GM21447 (cell line): ENCODE results near the gene C6.
"Not testable (repeated sequence)": the region's sequence is repeated elsewhere in the genome, so short reads cannot be mapped to it uniquely, and the experiment has no call there.

Experiments
- ATAC-seq: cut with Tn5 transposase; IDR thresholded peaks from one replicate; pipeline ENCODE4 v1.9.1; 2021; ENCODE audit not compliant: unreplicated experiment

The C6 gene

DNA sequence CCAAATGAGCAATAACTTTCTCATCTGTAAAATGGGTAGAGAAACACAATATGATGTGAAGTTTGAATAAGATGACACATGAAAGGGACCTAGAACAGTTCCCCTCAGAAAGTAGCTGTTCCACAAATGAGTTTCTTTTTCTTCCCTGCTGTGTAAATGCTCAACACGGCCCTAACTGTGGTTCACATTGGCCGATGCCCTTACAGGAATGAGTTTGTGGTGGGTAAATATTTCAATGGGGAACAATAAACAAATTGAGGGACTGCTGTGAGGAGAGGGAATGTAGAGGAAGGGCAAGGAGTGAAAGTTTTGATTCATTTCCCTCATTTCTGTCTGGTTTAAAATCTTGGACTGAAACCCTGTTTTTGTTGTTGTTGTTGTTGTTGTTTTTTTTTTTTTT is 12.8 kb downstream of the C6 start:
- ATAC-seq: no peak

- no peak for ATAC-seq
These were observed 13.7 kb downstream of the C6 start for GRCh38 chr5:41199660-41200059.

DNA sequence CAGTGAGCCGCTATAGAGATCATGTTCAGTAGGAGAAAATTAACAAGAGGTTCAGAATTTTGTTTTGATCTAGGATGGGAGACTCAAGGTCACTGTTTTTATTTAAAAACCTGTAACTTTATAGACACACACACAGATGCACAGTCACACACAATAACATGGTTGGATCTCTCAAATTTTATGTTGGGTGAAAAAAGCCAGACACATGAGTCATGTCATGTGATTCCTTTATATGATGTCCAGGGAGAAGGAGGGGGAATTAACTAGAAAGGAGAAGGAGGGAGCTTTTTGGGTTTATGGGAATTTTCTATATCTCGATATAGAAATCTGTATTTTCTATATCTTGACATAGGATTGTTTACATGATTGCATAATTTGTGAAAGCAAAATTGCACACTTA is 17.1 kb downstream of the C6 start:
- ATAC-seq: no peak

DNA sequence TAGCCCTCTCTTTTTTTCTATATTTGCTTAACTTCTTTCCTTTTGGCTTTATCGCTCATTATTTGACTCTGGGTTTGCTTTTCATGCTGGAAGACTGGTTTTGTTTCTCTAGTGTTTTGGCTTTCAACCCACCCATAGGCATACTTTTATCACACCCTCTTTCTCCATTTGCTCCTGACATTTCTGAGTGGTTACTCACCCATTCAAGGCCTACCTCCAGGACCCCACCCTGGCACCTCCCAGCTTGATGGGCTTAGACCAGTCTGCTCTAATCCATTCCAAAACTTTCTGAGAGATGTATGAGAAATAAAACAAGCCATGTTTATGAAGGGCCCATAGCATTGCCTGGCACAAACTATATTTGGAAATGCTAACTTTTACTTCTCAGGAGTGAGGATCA is 18.1 kb downstream of the C6 start:
- no peak for ATAC-seq

- ATAC-seq: no peak
These were observed 19.0 kb downstream of the C6 start for GRCh38 chr5:41194339-41194738.

DNA sequence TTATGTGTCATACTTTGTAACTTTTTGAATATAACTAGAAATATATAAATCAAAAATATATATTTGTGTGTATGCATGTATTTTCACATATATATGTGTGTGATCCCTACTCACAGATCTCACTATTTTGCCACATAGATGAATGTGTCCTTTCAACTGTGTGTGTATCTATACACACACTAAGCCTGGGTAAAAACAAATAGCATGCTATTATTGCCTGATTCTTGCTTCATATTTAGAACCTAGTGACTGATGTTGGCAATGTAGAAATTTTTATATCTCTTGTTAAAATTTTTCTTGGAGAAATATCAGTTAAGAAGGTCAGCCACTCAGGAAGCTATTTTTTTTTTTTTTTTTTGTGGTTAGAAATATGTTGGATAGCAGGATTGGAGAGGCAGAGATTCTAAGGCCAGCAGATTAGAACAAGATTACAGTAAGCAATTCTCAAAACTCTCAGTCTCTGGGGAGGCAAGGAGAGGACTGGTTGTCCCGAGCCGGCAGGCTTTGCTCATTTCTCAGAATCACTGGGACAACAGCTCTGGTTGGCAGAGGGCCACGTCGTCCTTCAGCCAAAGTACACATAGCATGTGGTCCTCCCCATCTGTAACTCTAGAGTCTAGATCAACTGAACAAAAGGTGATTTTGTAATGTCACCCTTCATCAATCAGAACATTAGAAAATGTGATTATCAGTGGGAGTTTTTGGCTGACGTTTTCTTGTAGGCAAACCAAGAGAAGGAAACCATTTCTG is 19.7 kb downstream of the C6 start:
- no peak for ATAC-seq

DNA sequence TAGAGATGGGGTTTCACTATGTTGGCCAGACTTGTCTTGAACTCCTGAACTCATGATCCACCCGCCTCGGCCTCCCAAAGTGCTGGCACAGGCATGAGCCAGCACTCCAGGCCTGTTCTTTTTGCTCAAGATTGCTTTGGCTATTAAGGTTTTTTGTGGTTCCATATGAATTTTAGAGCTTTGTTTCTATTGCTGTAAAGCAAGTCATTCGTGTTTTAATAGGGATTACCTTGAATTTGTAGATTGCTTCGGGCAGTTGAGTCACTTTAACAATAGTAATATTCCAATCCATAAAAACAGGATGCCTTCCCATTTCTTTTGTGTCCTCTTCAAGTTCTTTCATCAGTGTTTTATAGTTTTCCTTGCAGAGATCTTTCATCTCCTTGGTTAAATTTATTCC is 22.1 kb downstream of the C6 start:
- ATAC-seq: no peak

DNA sequence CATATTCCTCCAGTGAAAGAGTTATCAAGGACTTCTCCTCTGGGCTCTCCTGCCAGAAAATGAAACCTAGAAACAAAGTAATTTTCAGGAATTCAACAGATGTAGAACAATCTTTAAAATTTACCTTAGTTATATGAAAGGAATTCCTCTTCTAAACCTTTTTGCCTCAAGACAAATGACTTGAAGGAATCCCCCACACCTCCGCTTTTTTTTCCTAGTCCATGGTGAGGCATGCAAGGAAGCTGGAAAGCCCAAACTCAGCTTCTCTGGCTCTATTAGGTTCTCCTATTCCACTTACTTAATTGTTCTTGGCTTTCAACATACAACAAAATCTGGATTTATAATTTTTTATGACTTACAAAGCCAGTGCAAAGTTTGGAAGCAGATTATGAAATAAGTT is 27.2 kb downstream of the C6 start:
- ATAC-seq: no peak

- not testable (repeated sequence) for ATAC-seq
These were observed 30.0 kb downstream of the C6 start for GRCh38 chr5:41183331-41183730.

DNA sequence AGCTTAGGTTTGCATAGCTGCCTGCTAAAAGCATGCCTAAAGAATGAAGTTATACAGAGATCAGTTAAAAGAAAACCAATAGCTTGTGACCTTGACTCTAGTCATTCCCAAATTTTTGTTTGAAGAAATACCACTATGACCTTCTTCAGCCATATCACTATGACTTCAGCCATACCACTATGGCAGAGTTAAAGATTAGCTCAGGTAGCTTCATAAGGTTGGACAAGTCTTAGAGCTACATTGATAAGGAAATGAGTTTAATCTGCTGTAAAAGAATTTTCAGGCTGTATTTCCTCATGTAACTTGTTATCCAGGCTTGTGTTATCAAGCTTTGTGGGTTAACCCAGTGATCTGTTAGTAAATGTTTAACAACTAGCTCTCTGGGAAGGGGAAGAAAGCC is 30.7 kb downstream of the C6 start:
- no peak for ATAC-seq

DNA sequence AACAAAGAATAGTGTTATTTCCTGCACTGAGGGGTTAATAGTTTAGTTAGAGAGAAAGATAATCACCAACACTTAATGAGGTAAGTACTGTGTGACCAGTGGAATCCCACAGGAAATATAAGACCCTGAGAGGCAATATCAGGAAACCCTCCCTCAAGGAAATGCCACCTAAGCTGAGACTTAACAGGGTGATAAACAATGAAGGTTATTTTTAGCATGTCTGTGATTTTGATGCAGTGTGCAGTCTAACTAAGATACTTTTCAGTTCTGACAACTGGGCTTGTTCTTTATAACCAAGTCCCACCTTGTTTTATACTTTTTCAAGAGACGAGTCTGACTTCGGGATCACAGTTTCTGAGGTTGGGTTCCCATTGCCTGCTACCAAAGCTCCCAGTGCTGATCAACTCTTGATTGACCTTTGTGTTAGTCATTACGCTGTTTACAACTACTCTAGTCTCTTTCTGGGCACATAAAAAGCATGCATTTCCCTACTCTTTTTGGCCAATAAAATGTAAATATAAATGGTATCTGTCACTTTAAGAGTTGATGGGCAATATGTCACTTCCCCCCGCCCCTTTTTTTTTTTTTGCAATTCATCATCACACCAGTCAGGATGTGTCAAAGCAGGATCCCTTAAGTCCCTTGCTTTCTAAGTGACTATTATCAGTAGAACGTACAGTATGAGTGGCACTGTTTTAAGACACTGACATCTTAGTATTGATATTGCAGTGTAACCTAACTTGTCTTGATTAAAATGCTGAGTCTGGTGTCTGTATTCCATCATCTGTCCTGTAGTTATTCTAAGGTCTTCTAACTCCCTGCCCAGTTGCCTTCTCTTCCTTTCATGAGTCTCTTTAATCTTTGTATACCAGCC is 31.4 kb downstream of the C6 start:
- ATAC-seq: no peak

DNA sequence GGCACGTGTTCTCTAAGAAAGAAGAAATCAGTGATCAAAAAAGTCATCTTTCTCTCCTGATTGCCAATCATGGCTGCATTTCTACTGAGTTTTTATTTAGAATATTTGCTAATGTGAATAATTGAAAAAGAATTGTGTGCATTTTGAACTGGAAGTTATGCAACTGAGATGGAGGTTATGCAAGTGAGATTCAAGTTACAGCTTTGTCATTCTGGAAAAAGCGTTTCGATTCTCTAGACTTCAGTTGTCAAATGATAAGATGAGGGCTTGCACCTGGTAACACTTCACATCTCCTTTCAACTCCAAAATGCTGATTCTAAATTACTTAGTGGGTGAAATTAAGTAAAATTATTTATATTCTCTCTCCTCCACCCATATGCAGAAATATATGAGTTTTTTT is 36.4 kb downstream of the C6 start:
- no peak for ATAC-seq

GRCh38 chr5:41172012-41172411 is 41.3 kb downstream of the C6 start:
- ATAC-seq: no peak

DNA sequence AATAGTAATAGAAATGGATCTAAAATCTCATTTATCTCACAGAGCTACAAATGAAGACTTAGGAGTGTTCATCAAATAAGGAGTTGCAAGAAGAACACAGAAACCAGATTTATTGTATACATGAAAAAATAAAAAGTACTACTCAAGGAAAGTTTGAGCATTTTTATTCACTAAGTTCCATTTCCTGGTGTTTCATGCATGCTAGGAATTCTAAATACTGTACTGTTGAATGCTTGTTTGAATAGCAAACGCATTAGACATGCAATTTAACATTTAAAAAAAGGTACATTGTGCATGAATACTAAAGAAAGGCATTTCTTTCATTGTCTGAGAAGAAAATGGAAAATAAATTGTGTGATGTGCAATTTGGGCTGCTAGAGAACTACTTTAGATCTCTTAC is 52.1 kb downstream of the C6 start:
- ATAC-seq: no peak

DNA sequence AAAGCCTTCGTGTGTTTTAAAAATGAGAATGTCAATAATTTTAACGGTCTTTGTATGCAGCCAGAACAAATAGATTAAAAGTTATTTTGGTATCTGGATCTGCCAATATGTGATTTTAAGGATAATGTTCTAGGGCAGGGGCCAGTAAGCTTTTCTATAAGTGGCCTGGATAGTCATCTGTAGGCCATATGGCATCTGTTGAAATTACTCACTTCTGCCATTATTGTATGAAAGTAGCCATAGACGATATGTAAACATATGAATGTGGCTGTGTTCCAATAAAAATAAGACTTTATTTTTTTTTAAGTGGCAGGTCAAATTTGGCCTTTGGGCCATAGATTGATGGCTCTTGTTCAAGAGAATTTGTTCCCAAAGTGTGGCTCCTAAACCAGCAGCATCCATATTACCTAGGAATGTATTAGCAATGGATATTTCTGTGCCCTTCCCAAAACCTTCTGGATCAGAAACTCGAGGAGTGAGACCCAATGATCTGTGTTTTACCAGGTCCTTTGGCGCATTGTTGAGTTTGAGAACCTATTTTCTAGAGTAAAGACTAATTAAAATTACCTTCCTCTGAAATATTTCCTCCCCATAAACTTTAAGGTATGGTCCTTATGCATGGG is 55.9 kb downstream of the C6 start:
- ATAC-seq: no peak

- ATAC-seq: no peak
These were observed 56.6 kb downstream of the C6 start for GRCh38 chr5:41156739-41157138.

- ATAC-seq: no peak
These were observed 58.8 kb downstream of the C6 start for GRCh38 chr5:41154491-41154890.

DNA sequence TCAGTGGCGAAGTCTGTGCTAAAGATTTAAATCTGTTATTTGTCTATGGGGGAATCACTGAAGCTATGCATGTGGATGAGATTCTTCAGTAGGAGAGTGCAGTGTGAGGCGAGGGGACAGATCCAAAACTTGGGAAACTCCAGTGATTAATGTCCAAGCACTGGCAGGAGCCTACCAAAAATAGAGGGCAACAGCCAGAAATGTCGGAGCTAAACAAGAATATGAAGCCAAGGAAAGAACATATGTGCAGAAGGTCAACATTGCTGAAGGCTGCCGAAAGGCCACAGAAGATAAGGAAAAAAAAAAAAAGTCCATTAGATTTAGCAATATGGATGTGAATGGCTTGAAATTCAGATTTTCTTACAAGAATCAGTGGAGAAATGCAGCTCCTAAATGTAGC is 61.8 kb downstream of the C6 start:
- ATAC-seq: no peak

DNA sequence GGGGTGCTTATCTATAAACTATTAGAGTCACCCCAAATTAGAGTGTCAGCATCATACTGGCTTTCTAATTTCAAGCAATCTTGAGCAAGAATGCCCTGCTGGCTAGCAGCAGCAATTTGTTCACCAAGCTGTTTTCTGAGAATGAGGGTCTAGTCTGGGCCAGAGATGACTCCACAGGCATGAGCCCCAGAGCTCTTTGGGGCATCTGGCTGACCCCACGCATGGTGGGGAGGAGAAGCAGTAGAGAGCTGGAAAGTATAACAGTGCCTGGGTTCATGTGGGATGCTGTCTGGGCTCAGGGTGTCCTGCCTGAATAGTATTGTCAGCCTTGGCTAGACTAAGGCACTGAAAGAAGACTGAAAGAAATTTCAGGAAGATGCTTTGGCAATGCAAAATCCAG is 64.9 kb downstream of the C6 start:
- ATAC-seq: no peak

DNA sequence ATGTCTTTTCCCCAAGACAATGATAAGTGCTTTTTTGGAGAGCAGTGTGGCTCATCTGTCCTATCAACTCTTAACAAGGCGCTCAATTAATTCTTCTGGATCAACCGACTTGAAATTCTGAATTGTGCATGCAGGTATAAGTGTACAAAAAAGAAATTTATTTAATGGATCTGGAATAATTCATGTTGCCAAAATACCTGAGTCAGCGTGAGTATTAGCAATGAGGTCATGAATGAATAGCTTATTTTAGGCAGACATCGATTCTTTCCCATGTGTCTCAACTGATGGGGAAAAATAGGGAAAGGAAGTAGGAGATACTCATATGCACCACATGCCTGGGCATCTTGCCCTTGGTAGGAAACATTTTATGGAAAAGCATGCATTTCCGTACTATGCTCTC is 68.0 kb downstream of the C6 start:
- no peak for ATAC-seq

- ATAC-seq: no peak
These were observed 70.0 kb downstream of the C6 start for GRCh38 chr5:41143131-41143901.
